Measurements from ENCODE around the gene OR5K2. TPM values are rescaled to one million over a fixed set of nuclear protein-coding genes. Genes with fewer than 3 reads are reported as not detected.
A peak's percentile ranks its signal among the peaks of the same experiment; 100 is the strongest.

The OR5K2 gene
- total and polyA plus RNA-seq, 2 donors (not counting 1 experiment from before 2014, with no cell fraction given): not detected

DNA sequence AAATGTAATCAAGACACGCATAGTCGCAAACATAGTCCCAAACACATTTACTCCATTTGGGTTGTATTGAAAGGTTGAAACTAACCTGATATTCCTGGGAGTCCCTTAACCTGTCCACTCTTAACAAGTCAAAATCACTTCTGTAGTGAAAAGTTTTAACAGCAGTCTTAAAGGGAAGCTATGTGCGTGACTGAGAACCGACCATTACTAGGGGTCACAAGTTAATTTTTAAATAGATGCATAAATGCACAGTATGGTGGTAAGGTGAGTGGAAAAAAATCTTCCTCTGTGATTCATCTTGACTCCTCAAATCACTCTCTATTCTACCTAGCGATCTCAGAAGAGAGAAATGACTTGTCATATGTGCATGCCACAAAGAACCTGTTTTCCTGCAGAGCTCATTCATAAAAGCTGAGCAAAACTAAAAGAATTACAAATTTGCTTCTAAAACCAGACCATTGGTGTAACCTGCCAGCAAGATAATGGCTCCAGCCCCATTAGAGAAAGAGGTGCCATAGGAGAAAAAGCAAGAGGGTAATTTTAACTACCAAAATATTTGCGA lies 39.1 kb downstream of the OR5K2 start:
- H4K20me1 ChIP-seq (ENCODE audit: control insufficient read depth, insufficient read depth, low read length, poor library complexity, severe bottlenecking): no peaks in the 10 kb centered on the region
- peak overlapping the region in 2 of 5 experiments; percentile 3 to 17 for H3K4me3 ChIP-seq (ENCODE audit: control extremely low read depth in 1 of 5, extremely low read depth in 1 of 5, insufficient read depth in 1 of 5, low read depth in 2 of 5, low read length in 4 of 5)
- POLR2A ChIA-PET: no interaction called here
- Mint-ChIP-seq H3K4me1 (peaks cover 15% of the 10 kb centered on the region), H3K4me3 (peak overlapping the region; percentile 62), H3K27ac (peak overlapping the region; percentile 22), H3K9me3 (ENCODE audit: insufficient read depth) (no peaks in the 10 kb centered on the region), H3K27me3 (peaks cover 3% of the 10 kb centered on the region)
- DNase-seq (peak; percentile 13), ATAC-seq (ENCODE audit: low read depth) (peak; percentile 44)
- no peak overlapping the region for H3K27ac ChIP-seq (ENCODE audit: low read length in 2 of 2)
- no peak overlapping the region for H3K9ac ChIP-seq (ENCODE audit: low read length)
- WGBS (ENCODE audit: insufficient coverage): 70% methylated on average over 2 of the region's 6 CpGs
- no peaks in the 10 kb centered on the region for H3K9me3 ChIP-seq (ENCODE audit: control extremely low read depth in 1 of 3, control insufficient read depth in 2 of 3, insufficient read depth in 1 of 3, low read length in 2 of 3)
- intact Hi-C loops (cut with micrococcal nuclease): no loop called here
- no peak overlapping the region for H3K4me2 ChIP-seq (replicated peaks; ENCODE audit: low read depth, low read length, poor library complexity, severe bottlenecking)
- H2AFZ ChIP-seq (ENCODE audit: insufficient read depth, low read depth, low read length, poor library complexity, severe bottlenecking): no peak overlapping the region
- H3K36me3 ChIP-seq (replicated peaks in 1 of 2; ENCODE audit: control extremely low read depth in 1 of 2, control insufficient read depth in 1 of 2, extremely low read depth in 1 of 2, insufficient read depth in 2 of 2, low read length in 1 of 2): no peaks in the 10 kb centered on the region
- CTCF ChIA-PET: interaction anchor here (0.5 kb wide), 1 partner anchor 11 kb away, joined by 3 read pairs; no protein-coding TSS in a partner anchor
- no peaks in the 10 kb centered on the region for H3K79me2 ChIP-seq (ENCODE audit: control insufficient read depth, insufficient read depth, low read length)
- H3K4me1 ChIP-seq (ENCODE audit: control insufficient read depth in 2 of 2, insufficient read depth in 2 of 2, low read length in 2 of 2): no peaks in the 10 kb centered on the region
- H3K27me3 ChIP-seq (replicated peaks in 1 of 4; ENCODE audit: control extremely low read depth in 1 of 4, control insufficient read depth in 3 of 4, insufficient read depth in 4 of 4, low read length in 3 of 4): no peaks in the 10 kb centered on the region
- TF ChIP-seq EZH2 (IDR thresholded peaks at IDR 0.05; ENCODE audit: borderline replicate concordance, insufficient read depth, low read depth, low read length, poor library complexity, severe bottlenecking): no peak
- TF ChIP-seq, protein P1, sequence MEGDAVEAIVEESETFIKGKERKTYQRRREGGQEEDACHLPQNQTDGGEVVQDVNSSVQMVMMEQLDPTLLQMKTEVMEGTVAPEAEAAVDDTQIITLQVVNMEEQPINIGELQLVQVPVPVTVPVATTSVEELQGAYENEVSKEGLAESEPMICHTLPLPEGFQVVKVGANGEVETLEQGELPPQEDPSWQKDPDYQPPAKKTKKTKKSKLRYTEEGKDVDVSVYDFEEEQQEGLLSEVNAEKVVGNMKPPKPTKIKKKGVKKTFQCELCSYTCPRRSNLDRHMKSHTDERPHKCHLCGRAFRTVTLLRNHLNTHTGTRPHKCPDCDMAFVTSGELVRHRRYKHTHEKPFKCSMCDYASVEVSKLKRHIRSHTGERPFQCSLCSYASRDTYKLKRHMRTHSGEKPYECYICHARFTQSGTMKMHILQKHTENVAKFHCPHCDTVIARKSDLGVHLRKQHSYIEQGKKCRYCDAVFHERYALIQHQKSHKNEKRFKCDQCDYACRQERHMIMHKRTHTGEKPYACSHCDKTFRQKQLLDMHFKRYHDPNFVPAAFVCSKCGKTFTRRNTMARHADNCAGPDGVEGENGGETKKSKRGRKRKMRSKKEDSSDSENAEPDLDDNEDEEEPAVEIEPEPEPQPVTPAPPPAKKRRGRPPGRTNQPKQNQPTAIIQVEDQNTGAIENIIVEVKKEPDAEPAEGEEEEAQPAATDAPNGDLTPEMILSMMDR (IDR thresholded peaks at IDR 0.05): no peak

DNA sequence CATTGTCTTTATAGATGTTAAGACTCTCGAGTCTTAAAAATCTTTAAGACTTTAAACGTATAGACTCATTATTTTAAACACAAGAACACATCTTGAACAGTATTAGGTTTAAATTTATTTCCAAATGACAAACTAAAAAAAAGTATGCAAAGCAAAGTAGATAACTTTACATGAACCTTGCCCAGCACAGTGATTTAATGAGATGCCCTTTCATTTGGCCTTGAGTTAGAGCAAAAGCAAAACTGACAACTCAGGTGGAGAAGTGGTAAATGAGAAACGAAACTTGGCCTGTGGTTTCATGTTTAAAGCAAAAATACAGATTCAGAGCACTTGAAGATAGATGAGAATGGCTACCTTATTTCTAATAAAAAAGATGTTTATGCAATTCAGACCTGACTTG lies 42.9 kb downstream of the OR5K2 start:
- TF ChIP-seq, protein P1 (IDR thresholded peaks at IDR 0.05): no peak
- TF ChIP-seq EZH2 (IDR thresholded peaks at IDR 0.05; ENCODE audit: borderline replicate concordance, insufficient read depth, low read depth, low read length, poor library complexity, severe bottlenecking): no peak
- Mint-ChIP-seq H3K27ac (peak overlapping the region; percentile 7), H3K9me3 (ENCODE audit: insufficient read depth) (no peaks in the 10 kb centered on the region), H3K4me3 (peak overlapping the region; percentile 2), H3K4me1 (peaks cover 16% of the 10 kb centered on the region), H3K27me3 (no peaks in the 10 kb centered on the region)
- WGBS (ENCODE audit: insufficient coverage): no CpG with 5 or more reads among the region's 3 CpGs
- ChIA-PET CTCF (no interaction called here), POLR2A (no interaction called here)
- H3K79me2 ChIP-seq (ENCODE audit: control insufficient read depth, insufficient read depth, low read length): no peaks in the 10 kb centered on the region
- H3K4me2 ChIP-seq (replicated peaks; ENCODE audit: low read depth, low read length, poor library complexity, severe bottlenecking): peak overlapping the region; percentile 34
- no peak overlapping the region for H3K9ac ChIP-seq (ENCODE audit: low read length)
- H4K20me1 ChIP-seq (ENCODE audit: control insufficient read depth, insufficient read depth, low read length, poor library complexity, severe bottlenecking): no peaks in the 10 kb centered on the region
- DNase-seq: peak; percentile 62
- no peaks in the 10 kb centered on the region for H3K27me3 ChIP-seq (replicated peaks in 1 of 4; ENCODE audit: control extremely low read depth in 1 of 4, control insufficient read depth in 3 of 4, insufficient read depth in 4 of 4, low read length in 3 of 4)
- H3K9me3 ChIP-seq (ENCODE audit: control extremely low read depth in 1 of 3, control insufficient read depth in 2 of 3, insufficient read depth in 1 of 3, low read length in 2 of 3): no peaks in the 10 kb centered on the region
- H3K36me3 ChIP-seq (replicated peaks in 1 of 2; ENCODE audit: control extremely low read depth in 1 of 2, control insufficient read depth in 1 of 2, extremely low read depth in 1 of 2, insufficient read depth in 2 of 2, low read length in 1 of 2): no peaks in the 10 kb centered on the region
- no peaks in the 10 kb centered on the region for H3K4me1 ChIP-seq (ENCODE audit: control insufficient read depth in 2 of 2, insufficient read depth in 2 of 2, low read length in 2 of 2)
- H3K4me3 ChIP-seq (ENCODE audit: control extremely low read depth in 1 of 5, extremely low read depth in 1 of 5, insufficient read depth in 1 of 5, low read depth in 2 of 5, low read length in 4 of 5): no peak overlapping the region
- H3K27ac ChIP-seq (ENCODE audit: low read length in 2 of 2): peak overlapping the region in 1 of 2 donors; percentile 12
- peak; percentile 72 for ATAC-seq (ENCODE audit: low read depth)
- no peak overlapping the region for H2AFZ ChIP-seq (ENCODE audit: insufficient read depth, low read depth, low read length, poor library complexity, severe bottlenecking)
- intact Hi-C loops (cut with micrococcal nuclease): loop anchor here (1.0 kb wide), 1 partner anchor 17 kb away; no protein-coding TSS in a partner anchor

All from B cell (primary cell).